ENCODE measurements around the gene PSTPIP1.

Gene PSTPIP1

GRCh38 chr15:76978522-76979330, 16.2 kb upstream of the PSTPIP1 start:
- no peak for DNase-seq (ENCODE audit: low read depth, low spot score)

DNA sequence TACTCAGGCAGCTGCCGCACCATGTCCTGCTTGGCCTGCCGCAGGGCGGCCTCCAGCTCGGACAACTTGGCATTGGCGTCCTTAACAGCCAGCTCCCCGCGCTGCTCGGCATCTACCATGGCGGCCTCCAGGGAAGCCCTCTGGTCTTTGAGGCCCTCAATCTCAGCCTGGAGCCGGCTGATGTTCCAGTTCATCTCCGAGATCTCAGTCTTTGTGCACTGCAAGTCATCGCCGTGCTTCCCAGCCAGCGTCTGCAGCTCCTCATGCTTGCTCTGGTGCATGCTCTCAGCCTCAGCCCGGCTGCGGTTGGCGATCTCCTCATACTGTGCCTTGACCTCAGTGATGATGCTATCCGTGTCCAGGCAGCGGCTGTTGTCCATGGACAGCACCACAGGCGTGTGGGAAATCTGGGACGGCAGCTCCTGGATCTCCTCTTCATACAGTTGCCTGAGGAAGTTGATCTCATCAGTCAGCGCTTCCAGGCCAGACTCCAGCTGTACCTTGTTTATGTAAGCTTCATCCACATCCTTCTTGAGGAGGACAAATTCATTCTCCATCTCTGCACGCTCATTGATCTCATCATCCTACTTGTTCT, 15.5 kb upstream of the PSTPIP1 start:
- no peak for DNase-seq (ENCODE audit: low read depth, low spot score)

GRCh38 chr15:76979996-76980520, 14.9 kb upstream of the PSTPIP1 start:
- no peak for DNase-seq (ENCODE audit: low read depth, low spot score)

- DNase-seq (ENCODE audit: low read depth, low spot score), result no peak
These were observed 12.6 kb upstream of the PSTPIP1 start for GRCh38 chr15:76982356-76982755.

DNA sequence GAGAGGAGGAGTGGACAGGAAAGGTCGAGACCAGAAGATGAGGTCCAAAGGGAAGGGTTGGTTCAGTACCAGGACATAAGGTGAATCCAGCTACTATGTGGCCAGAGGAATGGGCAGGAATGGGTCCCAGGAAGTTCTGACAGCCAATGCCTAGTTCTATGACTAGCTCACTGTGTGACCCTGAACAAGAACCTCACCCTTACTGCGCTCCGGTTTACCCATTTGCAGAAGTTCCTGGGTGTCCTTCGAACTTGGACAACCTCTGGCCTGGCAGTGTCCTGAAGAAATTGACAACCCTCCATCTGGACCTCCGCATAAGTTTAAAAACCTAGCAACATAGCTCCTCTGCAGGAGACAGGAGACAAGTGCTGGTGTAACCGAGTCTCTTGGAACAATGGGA, 12.2 kb upstream of the PSTPIP1 start:
- no peak for DNase-seq (ENCODE audit: low read depth, low spot score)

DNA sequence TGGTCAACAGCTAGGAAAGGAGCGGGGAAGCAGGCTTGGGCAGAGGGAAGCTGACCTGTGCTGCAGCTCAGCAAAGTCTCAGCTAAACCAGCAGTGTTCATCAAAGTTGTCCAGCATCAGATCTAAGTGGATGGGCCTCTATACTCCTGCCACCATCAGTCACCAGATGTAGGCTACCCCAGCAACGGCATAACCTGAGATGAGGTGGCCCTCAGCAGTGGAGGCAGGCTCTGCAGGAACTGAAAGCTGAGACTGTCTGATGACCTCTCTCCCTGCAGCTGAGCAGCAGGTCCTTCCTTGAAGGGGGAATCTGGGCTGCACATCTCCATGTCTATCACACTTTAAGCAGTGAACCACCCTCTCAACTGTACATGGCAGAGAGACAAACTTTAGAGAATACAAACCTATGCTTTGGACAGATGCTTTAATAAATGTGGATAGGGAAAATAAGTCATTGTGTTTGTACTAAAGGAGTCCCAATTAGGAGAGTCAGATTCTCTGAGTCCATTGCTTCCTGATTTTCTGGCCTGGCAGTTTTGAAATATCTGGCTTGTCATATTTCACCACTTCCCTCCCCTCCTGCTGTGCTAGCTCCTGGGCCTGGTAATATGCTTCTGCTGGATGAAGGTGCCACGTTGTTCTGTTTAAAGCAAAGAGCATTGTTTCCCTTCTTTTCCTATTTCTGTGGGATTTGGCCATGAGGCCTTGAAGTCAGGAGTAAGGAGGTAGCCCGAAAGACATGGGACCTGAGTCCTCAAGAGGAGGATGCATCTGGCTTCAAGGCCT, 11.1 kb upstream of the PSTPIP1 start:
- no peak for DNase-seq (ENCODE audit: low read depth, low spot score)

DNA sequence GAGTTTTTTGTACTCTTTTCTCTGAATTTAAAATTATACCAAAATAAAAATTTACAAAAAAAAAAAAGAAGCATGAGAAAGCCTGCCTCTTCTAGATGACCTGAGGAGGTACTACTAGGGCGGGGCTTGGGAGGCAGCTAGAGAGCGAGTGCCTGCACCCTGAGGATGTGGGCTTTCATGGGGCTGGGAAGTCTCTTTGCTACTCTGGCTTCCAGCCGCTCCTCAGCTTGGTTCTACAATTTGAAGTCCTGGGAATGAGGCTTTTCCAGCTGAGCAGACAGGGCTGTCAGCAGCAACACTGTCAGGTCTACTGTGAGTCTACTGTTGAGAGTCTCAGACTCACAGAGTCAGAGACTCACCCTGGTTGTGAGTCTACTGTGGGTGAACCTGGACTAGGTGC, 8.2 kb upstream of the PSTPIP1 start:
- no peak for DNase-seq (ENCODE audit: low read depth, low spot score)

- DNase-seq (ENCODE audit: low read depth, low spot score), result no peak
These were observed 7.7 kb upstream of the PSTPIP1 start for GRCh38 chr15:76987276-76987675.

DNA sequence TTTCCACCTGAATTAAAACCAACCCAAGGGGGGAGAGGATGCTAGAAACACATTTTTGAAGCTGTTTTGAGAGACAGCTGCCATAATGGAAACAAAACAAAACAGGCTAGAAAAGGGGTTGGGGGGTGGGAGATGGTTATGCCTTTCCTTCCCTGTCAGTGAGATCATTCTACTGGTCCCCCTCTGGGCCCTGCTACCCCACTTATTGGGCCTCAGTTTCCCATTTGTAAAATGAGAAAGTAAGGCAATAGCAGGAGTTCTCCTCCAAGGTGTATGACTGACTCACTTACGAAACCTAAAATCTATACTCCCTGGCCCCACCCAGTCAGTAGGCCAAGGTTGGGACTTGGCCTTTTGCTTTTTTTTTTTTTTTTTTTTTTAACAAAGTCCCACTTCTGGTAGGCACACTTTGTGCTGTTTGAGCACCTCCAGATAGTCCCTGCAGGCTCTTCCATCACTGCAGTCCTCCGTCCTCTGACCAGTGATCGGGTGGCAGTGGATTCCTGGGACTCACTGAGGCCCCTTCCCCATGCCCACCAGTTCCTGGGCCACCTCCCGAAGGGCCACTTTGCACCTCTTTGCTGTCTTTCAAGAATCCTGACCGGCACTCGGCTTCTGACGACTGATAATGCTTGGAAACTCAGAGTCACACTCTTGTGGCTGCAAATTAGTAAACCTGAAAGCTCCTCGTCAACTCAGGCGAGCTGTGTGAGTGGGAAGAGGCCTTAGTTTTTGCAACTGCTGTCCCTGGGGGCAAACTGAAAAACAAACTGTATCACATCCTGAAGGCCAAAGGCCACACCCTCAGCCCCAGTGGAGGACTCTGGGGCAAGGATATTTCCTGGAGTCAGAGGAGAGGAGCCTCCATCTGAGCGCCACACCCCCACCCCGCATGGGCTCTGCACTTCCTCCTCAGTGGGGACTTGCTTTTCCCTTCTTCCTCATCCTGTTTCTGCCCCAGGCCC, 6.7 kb upstream of the PSTPIP1 start:
- peak; percentile 26 for DNase-seq (ENCODE audit: low read depth, low spot score)

DNA sequence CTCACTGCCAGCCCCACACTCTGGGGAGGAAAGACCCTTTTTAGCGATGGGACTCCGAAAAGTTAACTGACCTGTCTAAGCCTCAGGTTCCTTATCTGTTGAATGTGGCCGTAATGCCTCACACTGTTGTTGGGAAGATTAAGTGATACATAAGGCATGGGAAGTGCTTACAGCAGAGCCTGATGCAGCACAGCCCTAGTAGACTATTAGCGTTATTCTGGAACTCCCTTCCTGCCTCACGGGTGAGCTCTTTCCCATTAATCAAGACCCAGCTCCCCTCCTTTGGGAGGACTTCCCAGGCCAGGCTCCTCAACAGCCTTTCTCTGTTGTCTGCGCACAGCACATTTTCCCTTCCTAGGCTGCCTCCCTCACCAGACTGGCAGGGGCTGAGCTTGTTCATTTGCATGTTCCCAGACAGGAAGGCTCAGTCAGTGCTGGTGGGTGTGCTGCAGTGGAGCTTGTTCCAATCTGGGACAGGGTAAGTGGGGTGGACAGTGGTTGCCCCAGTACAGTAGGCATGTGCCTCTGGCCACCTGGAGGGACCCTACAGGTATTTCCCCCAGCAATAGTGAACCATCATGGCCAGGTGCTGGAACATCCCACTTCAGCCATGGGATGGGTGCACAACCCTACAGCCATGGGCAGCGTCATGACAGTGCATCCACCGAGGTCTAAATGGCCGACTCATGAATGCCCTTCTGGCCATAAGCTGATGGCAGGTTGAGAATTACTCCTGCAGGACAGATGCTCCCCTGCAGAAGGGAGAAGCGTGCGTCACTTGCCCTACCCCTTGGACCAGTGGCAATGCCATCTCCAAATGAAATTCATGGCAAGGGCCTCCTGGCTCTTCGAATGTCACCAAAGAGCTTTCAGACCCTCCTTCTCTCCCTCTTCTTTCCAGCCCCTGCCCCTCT, 5.8 kb upstream of the PSTPIP1 start:
- no peak for DNase-seq (ENCODE audit: low read depth, low spot score)

DNA sequence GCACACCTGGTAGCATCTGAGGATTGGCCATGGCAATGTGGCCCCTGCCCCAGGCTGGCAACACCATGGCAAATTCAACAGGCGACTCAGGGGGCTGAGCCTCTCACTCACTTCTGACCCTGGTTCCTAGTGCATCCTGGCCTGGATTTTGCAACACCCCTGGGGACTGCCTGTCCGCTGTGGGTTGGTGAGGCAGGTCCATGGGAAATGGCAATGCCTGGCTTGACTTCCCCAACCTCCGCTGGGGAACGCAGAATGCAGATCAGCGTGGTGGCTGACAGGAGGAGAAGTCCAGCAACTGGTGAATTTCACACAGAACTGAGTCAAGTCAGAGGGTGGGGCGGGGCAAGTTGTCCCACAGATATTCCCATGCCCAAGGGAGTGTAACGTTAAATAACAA, 3.9 kb upstream of the PSTPIP1 start:
- DNase-seq (ENCODE audit: low read depth, low spot score), result no peak

- no peak for DNase-seq (ENCODE audit: low read depth, low spot score)
These were observed 2.9 kb upstream of the PSTPIP1 start for GRCh38 chr15:76991741-76992645.

GRCh38 chr15:76993114-76993725, 1.7 kb upstream of the PSTPIP1 start:
- no peak for DNase-seq (ENCODE audit: low read depth, low spot score)

DNA sequence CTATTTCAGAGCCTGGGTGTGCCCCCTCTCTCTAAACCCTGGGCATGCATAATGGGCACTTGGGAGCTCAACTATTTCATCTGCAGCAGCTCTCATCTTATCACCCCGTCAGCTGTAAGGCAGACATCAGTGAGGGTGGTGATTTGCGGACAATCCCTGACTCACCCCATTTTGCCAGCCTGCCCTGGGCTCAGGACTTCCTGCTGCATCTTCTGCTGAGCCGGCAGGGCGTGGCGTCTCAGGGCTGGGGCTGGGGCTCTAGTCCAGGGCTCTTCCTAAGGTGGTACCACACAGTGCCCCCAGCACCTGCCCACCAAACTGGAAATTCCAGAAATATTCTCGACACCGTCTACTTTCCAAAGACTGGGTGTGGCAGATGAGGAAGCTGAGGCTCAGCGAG, 925 bp upstream of the PSTPIP1 start:
- no peak for DNase-seq (ENCODE audit: low read depth, low spot score)

DNA sequence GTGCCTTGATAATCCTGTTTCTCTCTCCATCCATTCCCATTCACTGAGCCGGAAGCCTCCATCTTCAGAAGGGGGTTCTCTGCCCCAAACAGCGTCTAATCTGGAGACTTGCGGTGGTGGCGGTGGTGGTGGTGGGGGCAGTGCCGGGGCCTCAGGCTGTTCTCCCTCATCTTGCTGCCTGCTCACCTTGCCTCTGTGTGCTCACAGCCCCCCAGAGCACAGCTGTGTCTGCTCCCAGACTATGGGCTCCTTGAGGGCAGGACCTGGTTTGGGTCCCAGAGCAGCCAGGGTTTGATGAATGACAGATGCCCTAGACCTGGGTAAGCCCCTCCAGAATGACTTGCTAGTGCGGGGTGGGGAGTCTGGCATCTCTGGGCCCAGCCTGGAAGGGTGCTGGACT, 430 bp upstream of the PSTPIP1 start:
- DNase-seq (ENCODE audit: low read depth, low spot score), result no peak

DNA sequence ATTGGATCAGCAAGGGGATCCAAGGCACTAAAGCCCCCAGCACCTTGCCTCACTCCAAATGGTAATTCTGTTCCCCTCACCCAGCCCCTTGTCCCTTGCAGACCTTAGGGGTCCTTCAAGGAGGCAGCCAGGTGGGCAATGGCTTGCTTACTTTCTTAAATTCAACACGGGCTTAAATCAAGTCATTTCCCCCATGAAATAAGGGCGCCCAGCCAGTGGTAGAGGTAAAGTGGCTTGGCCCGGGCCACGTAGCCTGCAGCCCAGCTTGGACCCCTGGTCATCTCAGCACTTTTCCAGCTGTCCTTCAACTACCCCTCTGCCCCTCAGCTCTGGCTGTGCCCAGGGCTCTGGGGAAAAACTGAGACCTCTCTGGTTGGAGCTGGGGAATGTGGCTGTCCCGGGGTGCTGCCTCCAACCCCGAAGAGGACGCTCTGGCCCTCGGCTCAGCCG, 1.2 kb downstream of the PSTPIP1 start:
- no peak for DNase-seq (ENCODE audit: low read depth, low spot score)

DNA sequence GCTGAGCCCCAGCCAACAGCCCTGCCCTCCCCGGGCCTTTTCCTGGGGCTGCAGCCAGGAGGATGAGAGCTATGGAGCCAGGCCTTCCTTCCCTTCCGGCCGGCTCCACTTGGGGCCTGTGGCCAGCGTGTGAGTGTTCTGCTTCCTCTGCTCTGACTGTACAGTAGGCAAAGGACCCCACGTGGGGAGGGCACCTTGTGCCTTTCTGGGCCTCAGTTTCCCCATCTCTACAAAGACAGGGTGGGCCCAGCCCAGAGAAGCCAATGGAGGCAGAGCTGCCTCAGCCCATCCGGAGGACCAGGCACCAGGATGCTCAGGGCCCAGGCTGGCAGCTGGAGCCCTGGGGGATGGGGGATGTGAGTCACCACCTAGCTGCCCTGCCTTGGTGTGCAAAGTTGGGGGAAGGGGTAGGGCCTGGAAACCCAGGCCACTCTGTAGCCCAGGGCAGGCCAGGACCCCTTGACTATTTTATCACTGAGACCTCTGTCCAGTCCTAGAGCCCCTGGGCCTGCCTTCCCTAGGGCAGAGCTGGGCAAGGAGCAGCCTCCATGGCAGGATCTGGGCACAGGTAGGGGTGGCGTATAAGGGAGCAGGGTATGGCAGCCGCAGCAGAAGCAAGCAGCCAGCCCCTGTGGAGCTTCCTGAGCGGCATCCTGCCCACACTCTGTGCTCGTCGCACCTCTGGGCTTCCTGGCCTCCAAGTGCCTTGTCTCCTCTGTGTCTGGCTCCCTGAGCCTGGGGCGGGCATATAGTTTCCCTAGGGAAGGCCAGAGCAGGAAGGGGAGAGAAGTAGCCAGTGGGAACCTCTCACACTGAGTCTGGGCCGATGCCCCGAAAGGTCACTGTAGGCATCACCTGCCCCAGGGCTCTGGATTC, 1.8 kb downstream of the PSTPIP1 start:
- DNase-seq (ENCODE audit: low read depth, low spot score), result peak; percentile 16
